Measurements from ENCODE around the gene BAD. TPM values are rescaled to one million over a fixed set of nuclear protein-coding genes. Genes with fewer than 3 reads are reported as not detected.

Gene BAD
- total RNA-seq, 1 experiment from 2014 or later: 50.5 TPM

DNA sequence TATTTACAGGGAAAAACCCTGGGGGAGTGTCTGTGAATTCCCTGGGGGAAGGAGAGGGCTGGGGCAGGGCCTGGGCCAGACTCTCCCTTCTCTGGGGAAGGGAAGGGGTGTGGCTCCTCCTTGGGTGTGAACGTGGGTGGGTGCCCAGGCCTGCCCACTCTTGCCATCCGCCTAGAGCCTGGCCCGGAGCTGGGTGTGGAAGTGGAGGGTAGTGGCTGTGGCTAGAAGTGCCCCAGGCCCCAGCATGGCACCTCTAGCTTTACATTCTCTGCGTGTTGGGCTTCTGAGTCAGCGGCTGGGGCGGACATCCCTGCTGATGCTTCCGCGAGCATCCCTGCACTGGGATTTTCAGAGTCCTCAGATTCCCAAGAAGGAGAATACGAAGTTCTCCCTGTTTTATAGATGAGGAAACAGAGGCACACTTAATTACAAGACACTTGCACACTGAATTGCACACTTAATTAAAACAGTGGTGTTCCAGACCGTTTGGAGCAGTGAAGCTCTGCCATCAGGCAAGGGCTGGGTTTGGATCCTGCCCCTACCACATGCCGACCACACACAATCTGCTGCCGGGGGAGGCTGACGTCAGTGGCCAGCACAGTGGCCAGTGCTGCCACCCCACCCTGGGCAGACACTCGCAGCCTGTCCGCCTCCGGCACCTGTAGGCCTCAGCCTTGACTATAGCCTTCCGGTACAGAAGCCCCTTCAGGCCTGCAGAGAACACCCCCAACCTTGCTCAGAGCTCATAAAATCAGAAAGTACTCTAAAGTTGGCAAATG is 7.6 kb downstream of the BAD start:
- Mint-ChIP-seq H3K27me3 (ENCODE audit: insufficient read depth, unreplicated experiment) (no peaks in the 10 kb centered on the region), H3K9me3 (ENCODE audit: unreplicated experiment) (no peaks in the 10 kb centered on the region), H3K4me3 (ENCODE audit: unreplicated experiment) (no peak overlapping the region), H3K4me1 (ENCODE audit: low read depth, unreplicated experiment) (peaks cover 4% of the 10 kb centered on the region), H3K27ac (ENCODE audit: unreplicated experiment) (no peak overlapping the region), H3K36me3 (ENCODE audit: insufficient read depth, unreplicated experiment) (peaks cover 23% of the 10 kb centered on the region)
- ChIA-PET CTCF (no interaction called here), POLR2A (no interaction called here)
- Histone ChIP-seq H3K4me1 (peaks cover 1% of the 10 kb centered on the region), H3K9me3 (no peaks in the 10 kb centered on the region), H3K27me3 (replicated peaks; ENCODE audit: control insufficient read depth, insufficient read depth, low read length) (no peaks in the 10 kb centered on the region), H3K36me3 (ENCODE audit: control insufficient read depth, insufficient read depth, low read length) (peaks cover 2% of the 10 kb centered on the region), H3K4me3 (ENCODE audit: low read depth, low read length) (no peak overlapping the region)
- TF ChIP-seq, protein P1, sequence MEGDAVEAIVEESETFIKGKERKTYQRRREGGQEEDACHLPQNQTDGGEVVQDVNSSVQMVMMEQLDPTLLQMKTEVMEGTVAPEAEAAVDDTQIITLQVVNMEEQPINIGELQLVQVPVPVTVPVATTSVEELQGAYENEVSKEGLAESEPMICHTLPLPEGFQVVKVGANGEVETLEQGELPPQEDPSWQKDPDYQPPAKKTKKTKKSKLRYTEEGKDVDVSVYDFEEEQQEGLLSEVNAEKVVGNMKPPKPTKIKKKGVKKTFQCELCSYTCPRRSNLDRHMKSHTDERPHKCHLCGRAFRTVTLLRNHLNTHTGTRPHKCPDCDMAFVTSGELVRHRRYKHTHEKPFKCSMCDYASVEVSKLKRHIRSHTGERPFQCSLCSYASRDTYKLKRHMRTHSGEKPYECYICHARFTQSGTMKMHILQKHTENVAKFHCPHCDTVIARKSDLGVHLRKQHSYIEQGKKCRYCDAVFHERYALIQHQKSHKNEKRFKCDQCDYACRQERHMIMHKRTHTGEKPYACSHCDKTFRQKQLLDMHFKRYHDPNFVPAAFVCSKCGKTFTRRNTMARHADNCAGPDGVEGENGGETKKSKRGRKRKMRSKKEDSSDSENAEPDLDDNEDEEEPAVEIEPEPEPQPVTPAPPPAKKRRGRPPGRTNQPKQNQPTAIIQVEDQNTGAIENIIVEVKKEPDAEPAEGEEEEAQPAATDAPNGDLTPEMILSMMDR (IDR thresholded peaks at IDR 0.05; ENCODE audit: insufficient read depth in 1 of 2, low read depth in 1 of 2, low read length in 1 of 2, severe bottlenecking in 1 of 2, unreplicated experiment in 1 of 2): no peak
- intact Hi-C loops (cut with micrococcal nuclease; ENCODE audit: unreplicated experiment): no loop called here
- DNase-seq: no peak
- BruUV-seq (replicated peaks): no TSS peak

DNA sequence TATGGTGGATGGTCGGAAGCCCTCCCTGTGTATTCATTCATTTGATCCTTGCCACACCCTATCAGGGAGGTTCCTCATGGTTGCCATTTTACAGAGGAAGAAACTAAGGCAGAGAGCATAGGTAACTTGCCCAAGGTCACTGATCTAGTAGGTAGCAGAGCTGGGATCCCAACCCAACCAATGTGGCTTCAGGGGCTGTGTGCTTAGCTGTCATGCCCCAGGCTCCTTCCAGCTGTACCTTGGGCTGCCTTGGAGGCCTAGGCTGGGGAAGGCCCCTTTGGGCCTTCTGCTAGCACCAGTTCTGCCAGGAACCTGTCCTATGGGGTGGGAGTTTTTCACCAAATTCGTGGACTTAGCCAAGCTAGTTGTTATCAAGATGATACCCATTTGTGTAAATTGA is 8.6 kb downstream of the BAD start:
- Mint-ChIP-seq H3K27me3 (ENCODE audit: insufficient read depth, unreplicated experiment) (no peaks in the 10 kb centered on the region), H3K27ac (ENCODE audit: unreplicated experiment) (no peak overlapping the region), H3K4me1 (ENCODE audit: low read depth, unreplicated experiment) (no peaks in the 10 kb centered on the region), H3K4me3 (ENCODE audit: unreplicated experiment) (no peak overlapping the region), H3K9me3 (ENCODE audit: unreplicated experiment) (no peaks in the 10 kb centered on the region), H3K36me3 (ENCODE audit: insufficient read depth, unreplicated experiment) (peaks cover 33% of the 10 kb centered on the region)
- Histone ChIP-seq H3K36me3 (ENCODE audit: control insufficient read depth, insufficient read depth, low read length) (peaks cover 2% of the 10 kb centered on the region), H3K27me3 (replicated peaks; ENCODE audit: control insufficient read depth, insufficient read depth, low read length) (no peaks in the 10 kb centered on the region), H3K9me3 (no peaks in the 10 kb centered on the region), H3K4me1 (peaks cover 6% of the 10 kb centered on the region), H3K4me3 (ENCODE audit: low read depth, low read length) (no peak overlapping the region)
- DNase-seq: no peak
- ChIA-PET CTCF (interaction anchor here (1.8 kb wide), 1 partner anchor 25 kb away, joined by 5 read pairs; no protein-coding TSS in a partner anchor), POLR2A (no interaction called here)
- BruUV-seq (replicated peaks): no TSS peak
- TF ChIP-seq, protein P1 (IDR thresholded peaks at IDR 0.05; ENCODE audit: insufficient read depth in 1 of 2, low read depth in 1 of 2, low read length in 1 of 2, severe bottlenecking in 1 of 2, unreplicated experiment in 1 of 2): no peak
- intact Hi-C loops (cut with micrococcal nuclease; ENCODE audit: unreplicated experiment): no loop called here

DNA sequence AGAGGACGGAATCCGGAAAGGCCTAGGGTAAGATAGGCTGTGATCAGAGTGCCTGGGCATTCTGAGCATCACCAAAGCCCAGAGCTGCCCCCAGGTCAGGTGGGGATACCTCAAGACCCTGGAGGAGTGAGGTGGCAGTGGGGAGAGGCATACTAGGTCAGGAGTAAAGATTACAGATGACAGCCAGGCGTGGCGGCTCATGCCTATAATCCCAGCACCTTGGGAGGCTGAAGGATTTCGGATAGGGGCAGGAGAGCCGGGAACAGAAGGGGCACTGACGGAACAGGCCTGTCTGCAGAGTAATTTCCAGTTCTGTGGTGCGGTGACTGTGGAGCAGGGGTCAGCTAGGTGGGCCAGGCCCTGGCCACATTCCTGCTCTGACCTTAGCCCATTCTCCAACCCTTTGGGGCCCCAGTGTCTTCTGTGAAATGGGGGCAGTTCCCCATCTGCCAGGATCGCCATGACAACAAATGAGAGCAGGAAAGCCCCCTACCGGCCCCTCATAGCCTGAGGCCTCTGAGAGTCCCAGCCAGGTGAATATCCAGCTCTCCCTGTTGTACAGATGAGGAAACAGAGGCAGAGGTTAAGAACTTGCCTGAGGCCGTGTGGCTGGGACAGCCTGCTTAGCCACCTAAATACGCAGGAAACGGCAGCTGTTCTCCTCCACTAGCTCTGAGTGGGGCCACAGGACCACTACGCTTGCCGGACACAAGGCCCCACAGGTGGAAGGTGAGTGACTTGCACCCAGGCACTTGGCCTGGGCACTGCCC is 9.2 kb downstream of the BAD start:
- no peak overlapping the region for H3K4me3 ChIP-seq (ENCODE audit: low read depth, low read length)
- DNase-seq: no peak
- no peaks in the 10 kb centered on the region for H3K4me1 Mint-ChIP-seq (ENCODE audit: low read depth, unreplicated experiment)
- intact Hi-C loops (cut with micrococcal nuclease; ENCODE audit: unreplicated experiment): no loop called here
- BruUV-seq (replicated peaks): no TSS peak
- H3K9me3 ChIP-seq: no peaks in the 10 kb centered on the region
- peaks cover 2% of the 10 kb centered on the region for H3K36me3 ChIP-seq (ENCODE audit: control insufficient read depth, insufficient read depth, low read length)
- no peak overlapping the region for H3K27ac Mint-ChIP-seq (ENCODE audit: unreplicated experiment)
- no peaks in the 10 kb centered on the region for H3K27me3 ChIP-seq (replicated peaks; ENCODE audit: control insufficient read depth, insufficient read depth, low read length)
- no peaks in the 10 kb centered on the region for H3K9me3 Mint-ChIP-seq (ENCODE audit: unreplicated experiment)
- ChIA-PET POLR2A (no interaction called here), CTCF (interaction anchor here (0.6 to 1.8 kb wide), 3 partner anchors 26 to 33 kb away, joined by 4 to 5 read pairs (median 5); partner anchors contain the start of gene ESRRA)
- H3K4me3 Mint-ChIP-seq (ENCODE audit: unreplicated experiment): no peak overlapping the region
- TF ChIP-seq, protein P1 (IDR thresholded peaks at IDR 0.05; ENCODE audit: insufficient read depth in 1 of 2, low read depth in 1 of 2, low read length in 1 of 2, severe bottlenecking in 1 of 2, unreplicated experiment in 1 of 2): no peak
- H3K4me1 ChIP-seq: peaks cover 6% of the 10 kb centered on the region
- H3K36me3 Mint-ChIP-seq (ENCODE audit: insufficient read depth, unreplicated experiment): peaks cover 39% of the 10 kb centered on the region
- no peaks in the 10 kb centered on the region for H3K27me3 Mint-ChIP-seq (ENCODE audit: insufficient read depth, unreplicated experiment)

Data from Caco-2 (cell line).